Breast epithelium (tissue), 4 donors: ENCODE measurements around the gene PTDSS2. TPM values are rescaled to one million over a fixed set of nuclear protein-coding genes. Genes with fewer than 3 reads are reported as not detected.
A peak's percentile ranks its signal among the peaks of the same experiment; 100 is the strongest.

Source experiments
- DNase-seq, 2 donors: peaks; one replicate each; pipeline ENCODE4 v3.0.0-alpha.2; 2019; ENCODE audit warnings: low spot score in 2 of 2
- H3K27ac ChIP-seq, 2 donors: fragments of 200-600 bp; sonication (generic) in 1 of 2; one replicate each; pipeline ENCODE4 v1.5.1; 2016 to 2019; ENCODE audit warnings: mild to moderate bottlenecking in 1 of 2
- H3K27me3 ChIP-seq, 2 donors: fragments of 200-600 bp; sonication (generic) in 1 of 2; one replicate each; pipeline versions ENCODE4 v1.5.1 to v1.6.0; 2017 to 2019; ENCODE audit warnings: control low read depth in 1 of 2, mild to moderate bottlenecking in 1 of 2
- H3K36me3 ChIP-seq: fragments of 200-600 bp; one replicate; pipeline ENCODE4 v1.5.1; 2019
- H3K4me1 ChIP-seq, 2 donors: fragments of 200-600 bp; sonication (generic); one replicate each; pipeline ENCODE4 v1.5.1; 2016 to 2019; ENCODE audit warnings: control low read depth in 1 of 2
- H3K4me3 ChIP-seq, 3 donors: fragments of 200-600 bp; sonication (generic); 1 replicate in 2 of 3; 2 replicates in 1 of 3; pipeline ENCODE4 v1.5.1; 2016 to 2019; ENCODE audit warnings: mild to moderate bottlenecking in 3 of 3, moderate library complexity in 2 of 3
- H3K9me3 ChIP-seq, 2 donors: fragments of 200-600 bp; sonication (generic) in 1 of 2; one replicate each; pipeline ENCODE4 v1.5.1; 2016 to 2019; ENCODE audit warnings: control low read depth in 1 of 2
- POLR2A ChIP-seq: fragments of 450-650 bp; IDR thresholded peaks from one replicate; pipeline ENCODE4 v1.6.1; 2016; ENCODE audit warnings: antibody characterized with exemption, mild to moderate bottlenecking, moderate library complexity
- POLR2AphosphoS5 ChIP-seq, 3 donors: sonication (generic); formaldehyde crosslinking; IDR thresholded peaks; one replicate each; pipeline ENCODE4 v1.6.1; 2017; ENCODE audit warnings: antibody characterized with exemption in 3 of 3
- intact Hi-C: fragments of 100-400 bp; cut with DNase I; formaldehyde crosslinking; loops from one replicate; pipeline ENCODE4 v1.15.1; 2023; ENCODE audit warnings: low total_unique reads
- total RNA-seq, 3 donors: library from RNA; depleted of rRNA; stranded (reverse); fragments of >200 nt; gene quantifications; one replicate each; pipeline ENCODE4 v1.1.0, GENCODE V29; 2016
- TF ChIP-seq, protein P1 (sequence below), 3 donors: fragments of 450-650 bp; IDR thresholded peaks; one replicate each; pipeline ENCODE4 v1.5.1; 2016 to 2017; ENCODE audit warnings: antibody characterized with exemption in 3 of 3, mild to moderate bottlenecking in 3 of 3, moderate library complexity in 3 of 3

The PTDSS2 gene
- total RNA-seq, 3 donors from 2014 or later: 23.8 to 53.7 (median 33.1) TPM

DNA sequence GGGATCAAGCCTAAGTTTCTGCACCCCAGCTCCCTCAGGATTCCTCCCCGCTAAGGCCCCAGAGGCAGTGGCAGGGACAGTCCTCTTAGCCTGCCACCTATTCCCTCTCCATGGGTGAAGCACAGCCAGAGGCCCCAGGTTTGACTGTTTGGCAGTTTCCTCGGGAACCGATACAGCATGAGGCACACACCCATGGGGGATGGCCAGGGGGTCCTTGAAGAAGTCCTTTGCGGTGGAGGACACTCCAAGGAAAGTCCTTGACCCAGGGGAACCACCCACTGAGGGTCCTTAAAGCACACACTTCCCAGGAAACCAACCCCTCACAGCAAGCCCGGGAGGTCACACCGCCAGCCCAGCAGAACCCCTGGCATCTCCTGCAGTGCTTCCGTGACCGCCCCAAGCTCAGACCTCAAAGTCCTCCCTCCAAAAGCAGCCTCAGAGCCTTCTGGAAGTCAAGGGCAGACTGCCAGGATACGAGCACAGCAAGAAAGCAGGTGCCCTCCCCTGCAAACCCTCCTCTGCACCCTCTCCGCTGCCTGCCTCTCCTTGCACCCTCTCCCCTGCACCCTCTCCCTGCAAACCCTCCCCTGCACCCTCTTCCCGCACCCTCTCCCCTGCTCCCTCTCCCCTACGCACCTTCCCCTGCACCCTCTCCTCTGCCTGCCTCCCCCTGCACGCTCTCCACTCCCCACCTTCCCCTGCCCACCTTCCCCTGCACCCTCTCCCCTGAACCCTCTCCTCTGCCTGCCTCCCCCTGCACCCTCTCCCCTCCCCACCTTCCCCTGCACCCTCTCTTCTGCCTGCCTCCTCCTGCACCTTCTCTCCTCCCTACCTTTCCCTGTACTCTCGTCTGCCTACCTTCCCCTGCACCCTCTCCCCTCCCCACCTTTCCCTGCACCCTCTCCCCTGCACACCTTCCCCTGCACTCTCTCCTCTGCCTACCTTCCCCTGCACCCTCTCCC, 36.7 kb upstream of the PTDSS2 start:
- H3K9me3 ChIP-seq: no peaks in the 10 kb centered on the region
- no peaks in the 10 kb centered on the region for H3K27me3 ChIP-seq
- intact Hi-C loops: loop anchor here (2.0 kb wide), 1 partner anchor 77 kb away; no protein-coding TSS in a partner anchor
- no peak overlapping the region for H3K27ac ChIP-seq
- TF ChIP-seq POLR2AphosphoS5 (IDR thresholded peaks at IDR 0.05): no peak
- TF ChIP-seq, protein P1, sequence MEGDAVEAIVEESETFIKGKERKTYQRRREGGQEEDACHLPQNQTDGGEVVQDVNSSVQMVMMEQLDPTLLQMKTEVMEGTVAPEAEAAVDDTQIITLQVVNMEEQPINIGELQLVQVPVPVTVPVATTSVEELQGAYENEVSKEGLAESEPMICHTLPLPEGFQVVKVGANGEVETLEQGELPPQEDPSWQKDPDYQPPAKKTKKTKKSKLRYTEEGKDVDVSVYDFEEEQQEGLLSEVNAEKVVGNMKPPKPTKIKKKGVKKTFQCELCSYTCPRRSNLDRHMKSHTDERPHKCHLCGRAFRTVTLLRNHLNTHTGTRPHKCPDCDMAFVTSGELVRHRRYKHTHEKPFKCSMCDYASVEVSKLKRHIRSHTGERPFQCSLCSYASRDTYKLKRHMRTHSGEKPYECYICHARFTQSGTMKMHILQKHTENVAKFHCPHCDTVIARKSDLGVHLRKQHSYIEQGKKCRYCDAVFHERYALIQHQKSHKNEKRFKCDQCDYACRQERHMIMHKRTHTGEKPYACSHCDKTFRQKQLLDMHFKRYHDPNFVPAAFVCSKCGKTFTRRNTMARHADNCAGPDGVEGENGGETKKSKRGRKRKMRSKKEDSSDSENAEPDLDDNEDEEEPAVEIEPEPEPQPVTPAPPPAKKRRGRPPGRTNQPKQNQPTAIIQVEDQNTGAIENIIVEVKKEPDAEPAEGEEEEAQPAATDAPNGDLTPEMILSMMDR (IDR thresholded peaks at IDR 0.05): no peak
- no peak for TF ChIP-seq POLR2A
- H3K4me1 ChIP-seq: peaks cover 0 to 8% of the 10 kb centered on the region in 2 donors
- no peak for DNase-seq
- H3K4me3 ChIP-seq: no peak overlapping the region
- no peaks in the 10 kb centered on the region for H3K36me3 ChIP-seq

DNA sequence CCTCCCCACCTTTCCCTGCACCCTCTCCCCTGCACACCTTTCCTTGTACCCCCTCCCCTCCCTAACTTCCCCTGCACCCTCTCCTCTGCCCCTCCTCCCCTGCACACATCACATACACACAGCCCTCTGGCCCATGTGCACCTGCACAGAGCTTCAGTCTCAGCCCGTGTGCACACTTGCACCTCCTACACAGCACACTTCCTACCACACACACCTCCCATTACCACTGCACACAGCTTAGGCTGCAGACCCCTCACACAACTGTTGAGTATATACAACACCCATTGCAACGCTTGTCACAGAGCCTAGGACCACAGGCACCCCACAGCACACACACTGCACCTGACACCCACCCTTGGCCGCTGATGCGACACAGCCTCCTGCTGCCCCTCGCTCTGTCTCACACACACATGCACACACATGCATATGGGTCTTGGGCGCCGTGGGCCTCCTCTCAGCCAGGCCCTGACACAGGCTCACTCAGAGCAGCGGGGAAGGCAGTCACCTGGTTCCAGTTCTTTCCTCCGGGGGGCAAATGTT, 35.7 kb upstream of the PTDSS2 start:
- Histone ChIP-seq H3K27me3 (peaks cover 0 to 3% of the 10 kb centered on the region in 2 donors), H3K36me3 (no peaks in the 10 kb centered on the region), H3K4me3 (peak overlapping the region; percentile 42 to 75 (median 65)), H3K9me3 (no peaks in the 10 kb centered on the region), H3K27ac (peak overlapping the region in 1 of 2 donors; percentile 52), H3K4me1 (peaks cover 0 to 8% of the 10 kb centered on the region in 2 donors)
- DNase-seq: no peak
- intact Hi-C loops: loop anchor here (2.0 kb wide), 1 partner anchor 78 kb away; no protein-coding TSS in a partner anchor
- TF ChIP-seq, protein P1 (IDR thresholded peaks at IDR 0.05): no peak
- TF ChIP-seq POLR2A (no peak), POLR2AphosphoS5 (IDR thresholded peaks at IDR 0.05) (no peak)

GRCh38 chr11:415640-416041, 34.4 kb upstream of the PTDSS2 start:
- DNase-seq: no peak
- no peak for TF ChIP-seq POLR2A
- TF ChIP-seq, protein P1 (IDR thresholded peaks at IDR 0.05): no peak
- no peak for TF ChIP-seq POLR2AphosphoS5 (IDR thresholded peaks at IDR 0.05)
- peaks cover 0 to 3% of the 10 kb centered on the region in 2 donors for H3K27me3 ChIP-seq

DNA sequence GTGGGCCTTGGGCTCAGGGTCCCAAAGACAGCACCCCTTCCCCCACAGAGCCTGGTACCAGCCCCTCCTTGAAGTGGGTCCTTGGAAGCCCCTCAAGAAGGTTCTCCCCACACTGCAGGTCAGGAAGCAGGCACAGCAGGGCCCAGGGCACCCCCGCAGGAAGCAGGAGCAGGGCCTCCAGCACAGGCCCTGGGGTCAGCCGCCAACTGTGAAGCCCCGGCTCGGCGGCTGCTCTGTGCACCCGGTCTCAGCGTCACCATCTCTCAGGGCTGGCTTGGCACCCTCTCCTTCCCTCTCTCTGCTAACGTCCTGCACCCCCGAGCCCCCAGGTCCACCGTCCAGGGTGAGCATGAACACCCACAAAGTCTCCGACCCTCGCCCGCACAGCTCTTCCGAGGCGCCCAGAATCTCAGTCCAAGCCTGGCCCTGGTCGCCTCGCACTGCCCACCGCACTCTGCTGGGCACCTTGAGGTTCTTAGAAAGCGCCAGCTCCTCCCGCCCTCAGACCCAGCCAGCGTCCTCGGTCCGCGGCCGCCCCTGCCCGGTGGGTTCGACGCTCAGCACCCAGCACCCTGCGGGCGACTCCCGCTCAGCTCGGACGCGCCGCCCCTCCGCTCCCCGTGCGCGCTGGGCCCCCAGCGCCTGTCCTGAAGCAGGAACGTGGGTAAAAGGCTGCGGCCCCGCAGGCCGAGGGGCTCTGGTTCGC, 33.9 kb upstream of the PTDSS2 start:
- intact Hi-C loops: loop anchor here (5.0 kb wide), 1 partner anchor 1286 kb away; no protein-coding TSS in a partner anchor
- Histone ChIP-seq H3K27me3 (peaks cover 0 to 3% of the 10 kb centered on the region in 2 donors), H3K36me3 (no peaks in the 10 kb centered on the region), H3K9me3 (no peaks in the 10 kb centered on the region), H3K4me3 (peak overlapping the region; percentile 42 to 75 (median 65)), H3K27ac (peak overlapping the region; percentile 63 to 86), H3K4me1 (peaks cover 0 to 8% of the 10 kb centered on the region in 2 donors)
- no peak for TF ChIP-seq POLR2A
- TF ChIP-seq, protein P1 (IDR thresholded peaks at IDR 0.05): no peak
- TF ChIP-seq POLR2AphosphoS5 (IDR thresholded peaks at IDR 0.05): no peak
- no peak for DNase-seq

More at GRCh38 chr11:415640-416041, 34.4 kb upstream of the PTDSS2 start:
- intact Hi-C loops: loop anchor here (2.0 to 5.0 kb wide), 2 partner anchors 79 to 1287 kb away; no protein-coding TSS in a partner anchor
- peaks cover 0 to 8% of the 10 kb centered on the region in 2 donors for H3K4me1 ChIP-seq
- no peaks in the 10 kb centered on the region for H3K9me3 ChIP-seq
- H3K27ac ChIP-seq: peak overlapping the region in 1 of 2 donors; percentile 86
- peak overlapping the region; percentile 42 to 75 (median 65) for H3K4me3 ChIP-seq
- H3K36me3 ChIP-seq: no peaks in the 10 kb centered on the region
